GM08714 (cell line): Measurements from ENCODE around the gene SPDYE4.

Experiments used
- H3K4me3 ChIP-seq: fragments of 200-500 bp; sonication (Bioruptor generic); 2 replicates; pipeline ENCODE4 v1.5.1; 2014; ENCODE audit warnings: mild to moderate bottlenecking, low read length, inconsistent platforms
- ZNF274 ChIP-seq: IDR thresholded peaks from 2 replicates; pipeline ENCODE4 v1.6.1; 2012; ENCODE audit warnings: mild to moderate bottlenecking, low read depth, low read length

SPDYE4 gene

GRCh38 chr17:8753976-8754440 is 4.3 kb downstream of the SPDYE4 start:
- no peak for TF ChIP-seq ZNF274
- H3K4me3 ChIP-seq, result no peak overlapping the region

DNA sequence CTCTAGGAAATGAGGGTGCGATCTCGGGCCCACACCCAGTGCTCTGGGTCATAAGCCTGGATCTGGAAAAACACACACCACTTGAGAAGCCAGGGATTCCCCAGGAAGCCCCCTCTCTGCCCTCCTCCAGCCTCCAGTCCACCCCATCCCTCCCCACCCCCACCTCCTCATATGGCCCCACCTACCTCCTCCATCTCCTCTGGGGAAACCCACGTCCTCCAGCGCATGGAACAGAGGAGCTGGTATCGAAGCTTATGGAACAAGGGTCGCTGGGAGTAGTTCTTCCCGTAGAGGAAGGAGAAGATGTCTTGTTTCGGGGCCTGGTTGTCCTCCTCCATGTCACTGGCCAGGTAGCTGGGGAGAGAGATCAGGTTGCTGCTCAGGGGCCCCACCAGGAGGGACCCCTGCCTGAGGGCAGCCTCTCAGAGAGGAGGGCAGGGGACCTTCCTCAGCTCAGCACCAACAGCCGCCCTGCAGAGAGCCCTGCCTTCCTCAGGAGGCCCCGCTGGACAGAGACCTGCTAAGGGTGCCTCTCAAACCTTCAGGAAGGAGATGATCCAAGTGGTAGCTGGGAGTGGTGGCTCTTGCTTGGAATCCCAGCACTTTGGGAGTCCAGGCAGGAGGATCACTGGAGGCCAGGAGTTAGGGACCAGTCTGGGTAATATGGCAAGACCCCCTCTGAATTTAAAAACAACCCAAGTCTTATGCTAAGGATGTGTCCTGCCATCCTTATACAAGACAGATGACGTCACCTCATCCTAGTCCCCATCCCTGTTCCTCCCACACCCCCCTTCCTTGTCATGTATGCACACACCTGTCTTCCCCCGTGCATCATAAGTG is 5.0 kb downstream of the SPDYE4 start:
- no peak overlapping the region for H3K4me3 ChIP-seq
- no peak for TF ChIP-seq ZNF274

- TF ChIP-seq ZNF274, result no peak
- H3K4me3 ChIP-seq, result no peak overlapping the region
Measured at GRCh38 chr17:8749616-8750015, 8.7 kb downstream of the SPDYE4 start.

- H3K4me3 ChIP-seq, result no peak overlapping the region
- TF ChIP-seq ZNF274, result no peak
Measured at GRCh38 chr17:8747742-8748141, 10.6 kb downstream of the SPDYE4 start.

- peak overlapping the region; percentile 13; the same call in 1 of the 2 replicates for H3K4me3 ChIP-seq
- no peak for TF ChIP-seq ZNF274
Measured at GRCh38 chr17:8746501-8747236, 11.7 kb downstream of the SPDYE4 start.

- H3K4me3 ChIP-seq, result peak overlapping the region; percentile 69; the same call in 1 of the 2 replicates
- TF ChIP-seq ZNF274, result no peak
Measured at GRCh38 chr17:8745586-8746500, 12.5 kb downstream of the SPDYE4 start.

DNA sequence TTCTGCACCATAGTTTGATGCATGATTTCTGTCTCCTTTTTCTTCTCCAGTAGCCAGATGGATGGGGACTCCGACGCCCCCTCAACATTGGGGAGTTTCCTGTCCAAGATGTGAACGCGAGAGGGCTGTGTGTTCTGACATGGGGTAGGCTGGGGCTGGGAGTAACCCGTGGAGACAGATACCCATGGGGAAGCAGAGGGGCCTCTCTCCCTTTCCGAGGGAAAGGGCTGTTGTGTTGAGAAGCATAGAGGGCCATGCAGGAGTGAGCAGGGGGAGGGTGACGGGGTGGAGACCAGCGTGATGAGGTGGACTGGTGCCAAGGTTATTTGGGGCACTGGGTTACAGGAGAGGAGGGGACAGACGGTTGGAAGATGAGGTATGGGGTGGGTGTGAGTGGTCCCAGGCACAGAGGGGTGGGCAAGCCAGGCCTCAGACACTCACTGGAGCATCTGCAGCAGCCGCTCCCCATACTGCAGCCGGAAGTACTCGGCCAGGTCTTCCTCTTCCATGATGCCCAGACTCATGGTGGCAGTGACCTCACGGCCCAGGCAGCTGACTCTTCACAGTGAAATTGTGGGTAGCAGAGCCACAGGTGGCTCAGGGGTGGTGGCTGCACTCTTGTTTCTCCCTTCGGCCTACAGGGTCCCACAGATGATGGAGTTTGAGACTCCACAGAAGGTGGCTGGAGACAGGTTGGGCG is 14.1 kb downstream of the SPDYE4 start:
- H3K4me3 ChIP-seq, result no peak overlapping the region
- no peak for TF ChIP-seq ZNF274

DNA sequence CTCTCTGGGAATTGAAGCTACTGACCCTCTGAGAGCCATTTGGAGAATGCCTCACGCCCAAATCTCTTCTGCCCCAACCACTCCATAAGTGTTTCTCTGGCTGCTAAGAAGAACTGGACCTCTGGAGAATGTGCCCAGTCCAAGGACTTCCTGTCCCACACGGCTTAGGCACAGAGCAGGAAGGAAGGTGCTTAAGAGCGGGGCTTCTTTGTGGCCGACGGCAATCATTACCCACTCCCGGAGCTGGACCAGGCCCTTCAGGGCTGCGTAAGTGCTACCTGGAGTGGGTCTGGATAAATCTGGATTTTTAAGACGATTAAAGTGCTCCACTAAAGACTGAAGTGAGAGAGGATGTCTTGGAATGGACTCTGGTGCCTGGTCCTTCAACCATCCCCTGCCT is 15.5 kb downstream of the SPDYE4 start:
- no peak for TF ChIP-seq ZNF274
- no peak overlapping the region for H3K4me3 ChIP-seq

DNA sequence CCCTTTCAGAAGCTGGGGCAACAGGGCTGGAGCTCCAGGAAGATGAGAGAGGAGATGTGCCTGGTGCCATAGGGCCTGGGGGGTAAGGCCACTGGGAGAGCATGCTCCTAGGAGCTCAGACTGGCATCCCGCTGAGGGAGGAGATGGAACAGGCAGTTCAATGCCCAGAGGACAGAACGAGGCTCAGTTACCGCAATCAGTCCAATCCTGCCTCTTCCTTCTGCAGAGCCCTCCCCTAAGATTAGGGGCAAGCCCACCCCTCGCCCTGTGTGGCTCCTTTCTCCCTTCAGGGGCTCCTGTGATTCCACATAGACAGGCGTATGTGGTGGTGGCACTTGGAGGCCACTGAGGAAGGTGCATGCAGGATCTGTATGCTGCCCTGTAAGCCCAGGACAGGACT is 16.1 kb downstream of the SPDYE4 start:
- TF ChIP-seq ZNF274, result no peak
- H3K4me3 ChIP-seq, result no peak overlapping the region

DNA sequence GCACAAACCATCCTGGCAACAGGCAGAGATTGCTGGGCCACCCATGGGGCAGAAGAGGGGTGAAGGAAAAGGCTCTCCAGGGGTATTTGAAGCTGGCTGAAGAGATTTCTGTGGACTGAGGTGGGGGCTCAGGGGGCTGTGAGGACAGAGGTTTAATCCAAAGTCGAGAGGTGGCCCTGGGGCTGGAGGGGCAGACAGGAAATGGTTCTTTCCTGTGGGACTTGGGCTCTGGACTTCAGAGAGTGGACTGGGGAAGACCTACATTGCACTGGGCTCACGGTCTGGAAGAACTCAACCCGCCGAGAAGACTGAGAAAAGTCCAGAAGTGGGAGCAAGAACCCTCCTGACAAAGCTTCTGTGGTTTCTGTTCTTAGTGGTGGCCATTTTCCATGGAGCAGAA is 16.6 kb downstream of the SPDYE4 start:
- no peak for TF ChIP-seq ZNF274

DNA sequence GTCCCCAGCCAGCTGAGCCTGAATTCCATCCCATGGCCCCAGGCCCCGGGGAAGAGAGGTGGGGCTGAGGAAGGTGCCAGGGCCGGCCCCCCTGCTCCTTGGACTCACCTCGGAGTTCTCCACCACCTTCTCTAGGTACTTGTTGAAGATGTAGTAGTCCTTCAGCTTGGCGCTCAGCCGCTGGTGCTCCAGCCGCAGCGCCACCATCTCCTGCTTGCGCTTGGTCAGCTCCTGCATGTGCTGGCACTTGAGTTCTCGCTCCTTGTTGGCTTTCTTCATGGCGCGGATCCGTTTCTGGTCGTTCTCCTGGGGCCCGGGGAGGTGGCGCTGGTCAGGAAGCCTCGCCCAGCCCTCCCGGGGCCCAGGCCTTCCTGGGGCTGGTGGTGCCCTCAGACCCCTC is 17.0 kb downstream of the SPDYE4 start:
- H3K4me3 ChIP-seq, result no peak overlapping the region

More for the DNA sequence above, 16.6 kb downstream of the SPDYE4 start:
- H3K4me3 ChIP-seq, result no peak overlapping the region

GRCh38 chr17:8740486-8740885 is 17.9 kb downstream of the SPDYE4 start:
- no peak overlapping the region; the same call in 1 of the 2 replicates for H3K4me3 ChIP-seq
- no peak for TF ChIP-seq ZNF274

More for the DNA sequence above, 17.0 kb downstream of the SPDYE4 start:
- TF ChIP-seq ZNF274, result no peak

DNA sequence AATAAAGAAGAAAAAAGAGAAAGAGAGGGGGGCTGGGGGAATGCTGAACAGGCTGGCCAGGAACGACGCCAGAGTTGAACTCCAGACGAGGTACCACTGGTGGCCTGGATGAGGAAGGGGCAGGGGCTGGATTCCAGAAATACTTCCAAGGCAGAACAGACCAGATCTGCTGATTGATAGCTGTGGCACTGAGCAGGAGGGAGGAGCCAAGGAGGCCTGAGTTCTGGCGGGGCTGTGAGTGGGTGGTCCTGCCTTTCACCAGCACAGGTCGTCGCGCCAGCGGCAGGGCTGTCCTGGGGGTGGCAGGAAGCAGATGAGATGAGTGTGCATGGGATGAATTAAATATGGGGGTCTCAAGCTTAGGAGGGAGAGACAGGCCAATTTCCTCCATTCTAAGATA is 19.2 kb downstream of the SPDYE4 start:
- no peak overlapping the region for H3K4me3 ChIP-seq
- TF ChIP-seq ZNF274, result no peak
